ENCODE data around the gene SCARF1. TPM values are rescaled to one million over a fixed set of nuclear protein-coding genes. Genes with fewer than 3 reads are reported as not detected.

Gene SCARF1
- total and polyA plus RNA-seq, 10 donors, result 5.1 to 112 (median 60.3) TPM

DNA sequence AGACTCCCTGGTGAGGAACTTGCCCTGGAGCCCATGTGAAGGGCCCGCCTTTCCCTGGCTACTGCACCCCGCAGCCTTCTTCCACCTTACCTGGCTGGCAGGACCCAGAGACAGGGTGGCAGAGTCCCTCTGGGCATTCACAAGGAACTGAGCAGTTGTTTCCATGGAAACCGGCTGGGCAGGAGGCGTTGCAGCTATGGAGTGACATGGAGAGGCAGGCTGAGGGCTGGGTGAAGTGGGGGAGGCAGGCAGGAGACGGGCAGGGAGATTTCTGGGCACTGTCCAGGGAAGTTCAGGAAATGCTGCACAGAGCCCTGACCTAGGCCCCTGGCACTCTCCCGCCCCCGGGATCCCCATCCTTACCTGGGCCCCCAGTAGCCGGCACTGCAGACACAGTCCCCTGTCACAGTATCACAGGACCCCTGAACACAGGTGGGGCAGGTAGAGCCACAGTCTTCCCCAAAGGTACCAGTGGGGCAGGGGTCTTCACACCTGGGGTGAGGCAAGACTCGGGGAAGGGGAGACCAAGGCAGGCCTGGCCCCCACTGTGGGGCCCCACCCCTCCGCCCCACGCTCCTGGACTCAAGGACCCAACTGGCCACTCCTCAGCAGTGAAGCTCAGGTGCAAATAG, 5.9 kb downstream of the SCARF1 start:
- peak overlapping the region in 5 of 8 donors; percentile 33 to 64 (median 48) for H3K27ac ChIP-seq
- peak; percentile 76 for DNase-seq

DNA sequence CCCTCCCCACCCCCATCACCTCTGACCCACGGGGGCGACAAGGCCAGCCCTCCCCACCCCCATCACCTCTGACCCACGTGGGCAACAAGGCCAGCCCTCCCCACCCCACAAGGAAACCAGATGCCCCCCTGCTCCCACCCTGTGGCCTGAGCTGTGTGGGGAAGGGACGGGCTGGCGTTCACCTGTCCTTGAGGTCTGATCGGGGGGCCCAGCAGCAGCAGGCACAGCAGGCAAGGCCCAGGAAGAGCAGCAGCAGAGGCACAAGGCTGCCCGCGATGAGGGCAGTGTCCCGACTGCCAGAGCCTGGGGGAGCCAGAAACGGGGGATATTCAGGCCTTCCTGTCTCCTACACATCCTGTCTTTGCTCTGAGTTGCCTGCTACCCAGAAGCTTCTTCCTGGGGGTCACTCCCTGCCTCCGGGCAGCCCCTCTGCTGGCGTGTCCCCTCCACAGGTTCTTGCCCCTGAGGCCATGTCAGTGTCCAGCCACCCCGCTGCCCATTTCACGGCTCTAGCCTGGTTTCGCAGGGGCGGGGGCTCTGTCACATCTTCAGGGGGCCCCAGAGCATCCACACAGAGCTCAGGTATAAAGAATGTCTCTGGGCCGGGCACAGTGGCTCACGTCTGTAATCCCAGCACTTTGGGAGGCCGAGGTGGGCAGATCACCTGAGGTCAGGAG, 6.8 kb downstream of the SCARF1 start:
- peaks cover 0 to 78% (median 22%) of the 10 kb centered on the region in 6 donors for H3K36me3 ChIP-seq
- no peaks in the 10 kb centered on the region for H3K27me3 ChIP-seq (replicated peaks in 1 of 7)
- 58 to 77% (median 73%) methylated on average over 11 to 19 of the region's 19 CpGs for WGBS, 5 donors
- no peak for DNase-seq
- peaks cover 0 to 58% (median 23%) of the 10 kb centered on the region in 6 donors for H3K4me1 ChIP-seq
- H3K4me3 ChIP-seq, result no peak overlapping the region
- no peaks in the 10 kb centered on the region for H3K9me3 ChIP-seq
- intact Hi-C loops (cut with DNase I; ENCODE audit: low total_unique reads), result no loop called here
- TF ChIP-seq, protein P1, sequence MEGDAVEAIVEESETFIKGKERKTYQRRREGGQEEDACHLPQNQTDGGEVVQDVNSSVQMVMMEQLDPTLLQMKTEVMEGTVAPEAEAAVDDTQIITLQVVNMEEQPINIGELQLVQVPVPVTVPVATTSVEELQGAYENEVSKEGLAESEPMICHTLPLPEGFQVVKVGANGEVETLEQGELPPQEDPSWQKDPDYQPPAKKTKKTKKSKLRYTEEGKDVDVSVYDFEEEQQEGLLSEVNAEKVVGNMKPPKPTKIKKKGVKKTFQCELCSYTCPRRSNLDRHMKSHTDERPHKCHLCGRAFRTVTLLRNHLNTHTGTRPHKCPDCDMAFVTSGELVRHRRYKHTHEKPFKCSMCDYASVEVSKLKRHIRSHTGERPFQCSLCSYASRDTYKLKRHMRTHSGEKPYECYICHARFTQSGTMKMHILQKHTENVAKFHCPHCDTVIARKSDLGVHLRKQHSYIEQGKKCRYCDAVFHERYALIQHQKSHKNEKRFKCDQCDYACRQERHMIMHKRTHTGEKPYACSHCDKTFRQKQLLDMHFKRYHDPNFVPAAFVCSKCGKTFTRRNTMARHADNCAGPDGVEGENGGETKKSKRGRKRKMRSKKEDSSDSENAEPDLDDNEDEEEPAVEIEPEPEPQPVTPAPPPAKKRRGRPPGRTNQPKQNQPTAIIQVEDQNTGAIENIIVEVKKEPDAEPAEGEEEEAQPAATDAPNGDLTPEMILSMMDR (IDR thresholded peaks at IDR 0.05 in 8 of 11, conservative IDR thresholded peaks at IDR 0.05 in 3 of 11), result no peak
- TF ChIP-seq POLR2A (IDR thresholded peaks at IDR 0.05), result no peak
- peak in 1 of 3 donors; percentile 67 for TF ChIP-seq POLR2AphosphoS5 (IDR thresholded peaks at IDR 0.05)
- peak overlapping the region in 6 of 8 donors; percentile 14 to 64 (median 36) for H3K27ac ChIP-seq

More for the DNA sequence above, 5.9 kb downstream of the SCARF1 start:
- Histone ChIP-seq H3K4me1 (peaks cover 6 to 62% (median 28%) of the 10 kb centered on the region in 6 donors), H3K9me3 (no peaks in the 10 kb centered on the region), H3K27me3 (replicated peaks in 1 of 7) (no peaks in the 10 kb centered on the region), H3K4me3 (no peak overlapping the region), H3K36me3 (peaks cover 0 to 70% (median 19%) of the 10 kb centered on the region in 6 donors)
- intact Hi-C loops (cut with DNase I; ENCODE audit: low total_unique reads), result no loop called here
- 69 to 81% (median 79%) methylated on average over 6 to 11 of the region's 11 CpGs for WGBS, 5 donors
- TF ChIP-seq, protein P1 (IDR thresholded peaks at IDR 0.05 in 8 of 11, conservative IDR thresholded peaks at IDR 0.05 in 3 of 11), result no peak
- TF ChIP-seq POLR2AphosphoS5 (IDR thresholded peaks at IDR 0.05), result peak in 1 of 3 donors; percentile 16

DNA sequence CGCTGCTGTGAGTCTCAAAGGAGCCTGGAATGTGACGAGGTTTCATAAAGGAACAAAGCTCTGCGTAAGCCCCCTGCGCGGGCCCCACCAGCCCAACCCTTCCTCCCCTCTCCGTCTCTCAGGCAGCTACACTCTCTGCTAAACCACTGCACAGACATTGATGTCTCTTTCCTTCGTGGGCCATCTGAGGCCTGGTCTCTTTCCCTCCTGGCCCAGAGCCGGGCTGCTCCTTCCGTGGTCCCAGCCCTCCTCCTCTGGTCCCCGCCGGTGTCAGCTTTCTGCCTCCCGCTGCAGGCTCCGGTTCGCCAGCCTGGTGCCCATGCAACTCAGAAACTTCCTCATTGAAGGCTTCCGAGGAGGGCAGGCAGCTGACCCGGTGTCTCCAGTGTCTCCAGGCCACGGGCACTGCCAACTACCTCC, 7.4 kb downstream of the SCARF1 start:
- Histone ChIP-seq H3K9me3 (no peaks in the 10 kb centered on the region), H3K4me1 (peaks cover 0 to 53% (median 19%) of the 10 kb centered on the region in 6 donors), H3K27me3 (replicated peaks in 1 of 7) (no peaks in the 10 kb centered on the region), H3K36me3 (peaks cover 0 to 78% (median 22%) of the 10 kb centered on the region in 6 donors), H3K4me3 (no peak overlapping the region), H3K27ac (peak overlapping the region in 5 of 8 donors; percentile 14 to 64 (median 39))
- TF ChIP-seq POLR2AphosphoS5 (IDR thresholded peaks at IDR 0.05), result no peak
- no peak for TF ChIP-seq POLR2A (IDR thresholded peaks at IDR 0.05)
- TF ChIP-seq, protein P1 (IDR thresholded peaks at IDR 0.05 in 8 of 11, conservative IDR thresholded peaks at IDR 0.05 in 3 of 11), result no peak
- WGBS, 5 donors, result 64 to 78% (median 67%) methylated on average over 14 to 17 of the region's 17 CpGs
- intact Hi-C loops (cut with DNase I; ENCODE audit: low total_unique reads), result no loop called here
- DNase-seq, result peak; percentile 73

DNA sequence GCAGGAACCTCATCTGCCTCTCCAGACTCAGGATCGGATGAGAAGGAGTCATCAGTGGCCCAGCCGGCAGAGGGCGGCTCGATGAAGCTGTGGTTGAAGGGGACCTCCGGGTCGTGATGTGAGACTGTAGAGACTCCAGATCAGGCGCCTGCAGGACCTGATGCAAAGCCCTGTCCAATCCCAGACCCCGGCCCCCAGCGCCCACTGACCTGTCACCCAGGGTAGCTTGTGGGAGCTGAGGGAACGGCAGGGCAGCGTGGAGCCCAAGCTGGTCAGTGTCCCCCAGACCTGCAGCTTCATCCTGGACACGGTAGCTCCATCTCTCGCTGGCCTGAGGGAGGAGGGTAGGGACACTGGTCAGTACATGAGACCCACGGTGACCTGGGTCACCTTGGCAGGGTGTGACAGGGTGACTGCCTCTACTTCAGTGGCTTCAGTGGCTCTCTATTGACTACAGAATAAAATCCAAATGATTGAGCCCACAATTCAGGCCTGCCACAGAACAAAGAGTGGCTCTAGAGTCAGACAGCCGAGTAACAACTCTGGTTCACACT, 8.7 kb downstream of the SCARF1 start:
- no peak for DNase-seq
- intact Hi-C loops (cut with DNase I; ENCODE audit: low total_unique reads), result no loop called here
- Histone ChIP-seq H3K27me3 (replicated peaks in 1 of 7) (no peaks in the 10 kb centered on the region), H3K9me3 (no peaks in the 10 kb centered on the region), H3K36me3 (peaks cover 0 to 71% (median 22%) of the 10 kb centered on the region in 6 donors), H3K4me3 (no peak overlapping the region), H3K4me1 (peaks cover 0 to 54% (median 19%) of the 10 kb centered on the region in 6 donors), H3K27ac (peak overlapping the region in 1 of 8 donors; percentile 21)
- TF ChIP-seq POLR2A (IDR thresholded peaks at IDR 0.05) (no peak), POLR2AphosphoS5 (IDR thresholded peaks at IDR 0.05) (peak in 2 of 3 donors; percentile 40 to 58)
- WGBS, 5 donors, result 75 to 91% (median 85%) methylated on average over 11 to 15 of the region's 15 CpGs
